ENCODE results near the gene GSN.

The GSN gene

DNA sequence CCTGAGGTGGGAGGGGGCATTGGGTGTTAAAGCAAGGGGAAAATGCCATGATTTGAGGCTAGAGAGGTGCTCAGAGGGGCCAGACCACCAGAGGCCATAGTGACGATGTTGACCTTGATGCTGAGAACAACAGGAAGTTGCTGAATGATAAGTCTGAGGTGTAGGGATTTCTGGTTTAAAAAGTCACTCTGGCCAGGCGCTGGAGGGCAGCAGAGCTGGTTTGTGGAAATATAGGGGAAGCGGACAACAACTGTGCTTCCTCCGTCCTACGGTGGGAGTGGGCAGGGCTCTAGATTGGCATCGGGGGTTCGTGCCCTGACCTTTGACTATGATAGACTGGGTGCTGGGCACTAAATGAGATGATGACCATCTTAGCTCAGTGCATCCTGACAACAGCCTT is 57.4 kb downstream of the GSN start:
- FAIRE-seq: no peak
- no peak for DNase-seq (ENCODE audit: insufficient read length, low spot score)
- TF ChIP-seq, protein P1, sequence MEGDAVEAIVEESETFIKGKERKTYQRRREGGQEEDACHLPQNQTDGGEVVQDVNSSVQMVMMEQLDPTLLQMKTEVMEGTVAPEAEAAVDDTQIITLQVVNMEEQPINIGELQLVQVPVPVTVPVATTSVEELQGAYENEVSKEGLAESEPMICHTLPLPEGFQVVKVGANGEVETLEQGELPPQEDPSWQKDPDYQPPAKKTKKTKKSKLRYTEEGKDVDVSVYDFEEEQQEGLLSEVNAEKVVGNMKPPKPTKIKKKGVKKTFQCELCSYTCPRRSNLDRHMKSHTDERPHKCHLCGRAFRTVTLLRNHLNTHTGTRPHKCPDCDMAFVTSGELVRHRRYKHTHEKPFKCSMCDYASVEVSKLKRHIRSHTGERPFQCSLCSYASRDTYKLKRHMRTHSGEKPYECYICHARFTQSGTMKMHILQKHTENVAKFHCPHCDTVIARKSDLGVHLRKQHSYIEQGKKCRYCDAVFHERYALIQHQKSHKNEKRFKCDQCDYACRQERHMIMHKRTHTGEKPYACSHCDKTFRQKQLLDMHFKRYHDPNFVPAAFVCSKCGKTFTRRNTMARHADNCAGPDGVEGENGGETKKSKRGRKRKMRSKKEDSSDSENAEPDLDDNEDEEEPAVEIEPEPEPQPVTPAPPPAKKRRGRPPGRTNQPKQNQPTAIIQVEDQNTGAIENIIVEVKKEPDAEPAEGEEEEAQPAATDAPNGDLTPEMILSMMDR (IDR thresholded peaks at IDR 0.05; ENCODE audit: insufficient read depth, missing control alignments): no peak

GRCh38 chr9:121326130-121326838 is 58.3 kb downstream of the GSN start:
- DNase-seq (ENCODE audit: insufficient read length, low spot score): no peak
- TF ChIP-seq, protein P1 (IDR thresholded peaks at IDR 0.05; ENCODE audit: insufficient read depth, missing control alignments): no peak
- FAIRE-seq: no peak

DNA sequence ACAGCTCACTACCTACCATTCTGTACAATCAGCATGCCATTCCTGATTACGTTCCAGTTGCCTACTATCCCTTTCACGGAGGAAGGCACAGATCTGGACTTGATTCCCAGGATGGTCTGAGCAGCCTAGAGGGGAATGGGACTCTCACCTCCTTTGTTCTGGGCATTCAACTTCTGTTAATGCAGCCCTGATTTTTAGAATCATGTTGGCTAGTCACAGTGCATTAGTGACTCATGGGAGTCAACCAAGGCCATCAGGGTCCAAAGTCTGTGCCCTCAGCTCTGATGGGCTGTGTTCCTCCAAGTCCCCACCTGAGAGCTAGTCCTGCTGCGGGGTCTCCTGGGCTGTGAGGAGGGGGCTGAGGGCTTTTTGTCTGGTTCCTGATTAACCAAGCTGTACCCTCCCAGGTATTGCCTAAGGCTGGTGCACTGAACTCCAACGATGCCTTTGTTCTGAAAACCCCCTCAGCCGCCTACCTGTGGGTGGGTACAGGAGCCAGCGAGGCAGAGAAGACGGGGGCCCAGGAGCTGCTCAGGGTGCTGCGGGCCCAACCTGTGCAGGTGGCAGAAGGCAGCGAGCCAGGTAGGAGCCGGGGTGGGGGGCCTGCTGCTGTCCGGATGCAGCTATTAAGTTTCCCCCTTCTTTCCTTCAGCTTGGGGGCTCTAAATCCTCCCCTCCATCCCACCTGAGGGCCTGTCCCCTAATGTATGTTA is 59.1 kb downstream of the GSN start:
- TF ChIP-seq, protein P1 (IDR thresholded peaks at IDR 0.05; ENCODE audit: insufficient read depth, missing control alignments): no peak
- FAIRE-seq (no peak), DNase-seq (ENCODE audit: insufficient read length, low spot score) (no peak)

- DNase-seq (ENCODE audit: insufficient read length, low spot score): no peak
- TF ChIP-seq, protein P1 (IDR thresholded peaks at IDR 0.05; ENCODE audit: insufficient read depth, missing control alignments): no peak
Measured at GRCh38 chr9:121328476-121328875, 60.5 kb downstream of the GSN start.

DNA sequence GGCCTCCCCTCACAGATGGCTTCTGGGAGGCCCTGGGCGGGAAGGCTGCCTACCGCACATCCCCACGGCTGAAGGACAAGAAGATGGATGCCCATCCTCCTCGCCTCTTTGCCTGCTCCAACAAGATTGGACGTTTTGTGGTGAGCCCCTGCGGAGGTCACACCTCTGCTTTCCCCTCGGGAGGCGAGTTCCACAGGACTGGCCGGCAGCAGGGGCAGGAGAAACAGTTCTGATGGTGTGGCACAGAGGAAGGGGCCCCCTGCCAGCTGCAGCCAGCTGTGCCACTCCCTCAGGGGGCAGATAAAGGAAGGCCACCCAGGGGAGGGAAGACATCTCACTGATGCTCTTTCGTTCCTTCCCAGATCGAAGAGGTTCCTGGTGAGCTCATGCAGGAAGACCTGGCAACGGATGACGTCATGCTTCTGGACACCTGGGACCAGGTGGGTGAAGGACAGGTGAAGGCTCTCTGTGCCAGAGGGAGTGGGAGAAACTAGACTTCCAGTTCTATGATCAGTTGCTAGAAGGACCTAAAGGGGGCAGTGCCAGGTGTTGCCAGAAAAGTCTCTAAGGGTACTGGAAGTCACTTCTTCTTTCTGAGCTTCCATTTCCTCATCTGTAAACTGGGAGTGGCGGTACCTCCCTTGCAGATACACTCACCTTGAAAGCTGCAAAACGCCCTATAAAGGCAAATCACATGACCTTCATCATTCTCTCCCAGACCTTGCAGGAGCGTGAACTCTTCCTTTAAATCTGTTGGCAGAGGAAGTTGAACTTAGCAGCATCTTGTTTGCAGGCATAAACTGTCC is 61.1 kb downstream of the GSN start:
- FAIRE-seq (no peak), DNase-seq (ENCODE audit: insufficient read length, low spot score) (no peak)
- TF ChIP-seq, protein P1 (IDR thresholded peaks at IDR 0.05; ENCODE audit: insufficient read depth, missing control alignments): no peak

More at GRCh38 chr9:121328476-121328875, 60.5 kb downstream of the GSN start:
- FAIRE-seq: no peak

DNA sequence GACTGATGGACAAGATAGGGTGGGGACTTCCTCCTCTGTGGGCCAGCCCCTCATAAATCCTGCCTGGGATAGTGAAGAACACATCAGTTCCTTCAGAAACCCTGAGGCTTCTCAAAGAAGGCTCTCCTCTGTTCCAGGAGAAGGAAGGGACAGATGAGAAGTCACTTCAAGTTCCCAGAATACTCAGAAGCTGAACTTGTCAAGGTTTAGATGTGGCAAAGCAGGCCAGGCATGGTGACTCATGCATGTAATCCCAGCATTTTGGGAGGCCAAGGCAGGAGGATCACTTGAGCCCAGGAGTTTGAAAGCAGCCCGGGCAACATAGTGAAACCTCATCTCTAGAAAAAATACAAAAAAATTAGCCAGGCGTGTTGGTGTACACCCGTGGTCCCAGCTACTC is 63.6 kb downstream of the GSN start:
- TF ChIP-seq, protein P1 (IDR thresholded peaks at IDR 0.05; ENCODE audit: insufficient read depth, missing control alignments): no peak
- DNase-seq (ENCODE audit: insufficient read length, low spot score) (no peak), FAIRE-seq (no peak)

Measured in D721Med (cell line).